ENCODE measurements around the gene COQ8A. TPM values are rescaled to one million over a fixed set of nuclear protein-coding genes. Genes with fewer than 3 reads are reported as not detected.
A peak's percentile ranks its signal among the peaks of the same experiment; 100 is the strongest.

COQ8A gene
- total RNA-seq, 6 donors from 2014 or later, result 27.1 to 105 (median 44.6) TPM

GRCh38 chr1:227037121-227037520 is 97.0 kb downstream of the COQ8A start:
- H3K36me3 ChIP-seq, result peaks cover 0 to 29% (median 0%) of the 10 kb centered on the region in 4 donors

More at GRCh38 chr1:227037121-227037520, 97.0 kb downstream of the COQ8A start:
- H3K9me3 ChIP-seq, result no peaks in the 10 kb centered on the region
- no peaks in the 10 kb centered on the region for H3K27me3 ChIP-seq
- WGBS, 2 donors, result 62 to 68% methylated on average over 1 of the region's 1 CpG
- no peak overlapping the region for H3K4me3 ChIP-seq
- no peak for TF ChIP-seq CTCF (IDR thresholded peaks at IDR 0.05)
- TF ChIP-seq EP300 (IDR thresholded peaks at IDR 0.05), result no peak
- no peak for TF ChIP-seq POLR2A (IDR thresholded peaks at IDR 0.05)
- TF ChIP-seq POLR2AphosphoS5 (IDR thresholded peaks at IDR 0.05), result no peak
- DNase-seq, result no peak
- peaks cover 0 to 4% (median 0%) of the 10 kb centered on the region in 4 donors for H3K4me1 ChIP-seq
- ATAC-seq (ENCODE audit: low FRiP score in 2 of 2), result no peak
- peak overlapping the region in 1 of 4 donors; percentile 4 for H3K27ac ChIP-seq

Small RNA genes lying within 50 kb of the gene (small RNA-seq; reads per million reads assigned to genes)
- 0 reads per million in 4 donors for gene AL353689.1

Other genes starting within 250 kb of the COQ8A start
- 10 to 100 TPM; 19.8 to 62.9 (median 45.8) TPM for gene ITPKB, start 201.0 kb upstream of the COQ8A start, total RNA-seq
- gene PSEN2, start 69.7 kb upstream of the COQ8A start, total RNA-seq, result 10 to 100 TPM; 31.2 to 70.9 (median 37.6) TPM